DLD1 (cell line): ENCODE results near the gene SLC16A4.
"Not testable (repeated sequence)": the region's sequence is repeated elsewhere in the genome, so short reads cannot be mapped to it uniquely, and the experiment has no call there.

Experiments used
- in situ Hi-C: cut with HindIII; loops from 2 replicates; pipeline ENCODE4 v1.10.0; 2017; ENCODE audit warnings: low sequenced_read_pairs

The SLC16A4 gene

GRCh38 chr1:110409316-110409715, 18.5 kb upstream of the SLC16A4 start:
- in situ Hi-C loops = no loop called here

GRCh38 chr1:110408488-110408887, 17.7 kb upstream of the SLC16A4 start:
- in situ Hi-C loops = no loop called here

DNA sequence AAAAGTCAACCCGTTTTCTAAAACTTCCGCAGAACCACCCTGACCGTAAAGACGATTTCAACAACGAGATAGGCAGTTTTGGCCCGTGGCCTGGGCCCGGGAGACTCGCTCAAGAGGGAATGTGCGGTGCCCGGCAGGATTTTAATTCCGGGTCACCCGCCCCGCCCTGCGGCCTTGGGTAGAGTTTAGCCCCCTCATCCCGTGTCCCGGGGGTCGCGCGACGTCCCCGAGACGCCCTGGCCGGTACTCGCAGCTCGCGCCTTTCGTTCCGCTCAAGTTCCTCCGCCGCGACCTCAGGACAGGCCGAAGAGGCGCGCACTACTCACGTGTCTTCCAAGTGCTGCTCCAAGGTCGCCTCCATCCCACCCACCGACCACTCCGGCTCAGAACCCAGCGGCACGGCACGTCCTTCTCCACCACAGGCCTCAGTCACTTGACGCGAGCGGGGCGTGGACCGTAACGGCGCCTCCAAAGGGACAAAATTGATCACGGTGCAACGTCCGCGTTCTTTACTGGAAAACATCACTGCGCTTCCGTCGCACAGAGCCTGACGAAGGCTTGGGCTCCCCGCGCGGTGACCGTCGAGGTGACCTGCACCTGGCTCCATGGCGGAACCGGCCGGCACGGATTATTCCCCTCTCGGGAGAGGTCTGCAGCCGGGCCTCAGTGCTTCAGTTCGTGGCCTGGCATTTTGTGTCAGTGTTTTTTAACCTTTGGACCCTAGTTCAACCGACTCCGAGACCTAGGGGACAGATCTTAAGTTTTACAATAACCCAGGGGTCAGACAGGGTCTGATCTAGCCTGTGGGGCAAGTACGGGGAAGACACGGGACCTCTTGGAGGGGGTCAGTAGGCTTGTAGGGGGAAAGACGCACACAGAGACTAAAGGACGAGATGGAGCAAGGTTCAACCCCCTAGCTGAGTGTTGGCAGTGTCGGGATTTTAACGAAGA, 16.7 kb upstream of the SLC16A4 start, which contains the start of gene LAMTOR5:
Gene LAMTOR5 (minus strand): TSS at position 435 of the 951 bp plus-strand sequence. CDS start 74 bp downstream, at position 361.
- in situ Hi-C loops = no loop called here

- in situ Hi-C loops = not testable (repeated sequence)
Observed at GRCh38 chr1:110406407-110406806, 15.6 kb upstream of the SLC16A4 start.

GRCh38 chr1:110404401-110404800, 13.6 kb upstream of the SLC16A4 start:
- in situ Hi-C loops = no loop called here

GRCh38 chr1:110403805-110404204, 13.0 kb upstream of the SLC16A4 start:
- in situ Hi-C loops = no loop called here

DNA sequence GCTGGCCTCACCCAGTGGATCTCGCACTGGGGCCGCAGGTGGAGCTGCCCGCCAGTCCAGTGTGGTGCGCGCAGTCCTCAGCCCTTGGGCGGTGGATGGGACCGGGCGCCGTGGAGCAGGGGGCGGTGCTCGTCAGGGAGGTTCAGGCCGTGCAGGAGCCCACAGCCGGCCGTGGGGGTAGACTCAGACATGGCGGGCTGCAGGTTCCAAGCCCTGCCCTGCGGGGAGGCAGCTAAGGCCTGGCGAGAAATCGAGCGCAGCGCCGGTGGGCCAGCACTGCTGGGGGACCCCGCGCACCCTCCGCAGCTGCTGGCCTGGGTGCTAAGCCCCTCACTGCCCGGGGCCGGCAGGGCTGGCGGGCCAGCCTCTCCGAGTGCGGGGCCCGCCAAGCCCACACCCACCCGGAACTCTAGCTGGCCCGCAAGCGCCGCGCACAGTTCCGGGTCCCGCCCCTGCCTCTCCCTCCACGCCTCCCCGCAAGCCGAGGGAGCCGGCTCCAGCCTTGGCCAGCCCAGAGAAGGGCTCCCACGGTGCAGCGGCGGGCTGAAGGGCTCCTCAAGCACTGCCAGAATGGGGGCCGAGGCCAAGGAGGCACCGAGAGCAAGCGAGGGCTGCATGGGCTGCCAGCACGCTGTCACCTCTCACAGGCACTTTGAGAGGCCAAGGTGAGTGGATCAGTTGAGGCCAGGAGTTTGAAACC, 5.6 kb upstream of the SLC16A4 start:
- in situ Hi-C loops = not testable (repeated sequence)

DNA sequence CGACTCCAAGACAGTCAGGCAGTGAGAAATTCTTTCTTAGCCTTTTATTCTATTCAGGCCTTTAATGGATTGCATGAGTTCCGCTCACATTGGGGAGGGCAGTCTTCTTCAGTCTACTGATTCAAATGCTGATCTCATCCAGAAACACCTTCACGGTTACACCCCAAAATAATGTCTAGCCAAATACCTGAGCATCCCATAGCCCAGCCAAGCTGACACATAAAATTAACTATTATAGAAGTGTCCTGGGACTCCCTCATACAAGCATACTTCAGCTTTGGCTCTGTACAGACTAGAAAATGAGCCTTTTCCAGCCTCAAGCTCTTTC, 3.6 kb upstream of the SLC16A4 start:
- in situ Hi-C loops = no loop called here

DNA sequence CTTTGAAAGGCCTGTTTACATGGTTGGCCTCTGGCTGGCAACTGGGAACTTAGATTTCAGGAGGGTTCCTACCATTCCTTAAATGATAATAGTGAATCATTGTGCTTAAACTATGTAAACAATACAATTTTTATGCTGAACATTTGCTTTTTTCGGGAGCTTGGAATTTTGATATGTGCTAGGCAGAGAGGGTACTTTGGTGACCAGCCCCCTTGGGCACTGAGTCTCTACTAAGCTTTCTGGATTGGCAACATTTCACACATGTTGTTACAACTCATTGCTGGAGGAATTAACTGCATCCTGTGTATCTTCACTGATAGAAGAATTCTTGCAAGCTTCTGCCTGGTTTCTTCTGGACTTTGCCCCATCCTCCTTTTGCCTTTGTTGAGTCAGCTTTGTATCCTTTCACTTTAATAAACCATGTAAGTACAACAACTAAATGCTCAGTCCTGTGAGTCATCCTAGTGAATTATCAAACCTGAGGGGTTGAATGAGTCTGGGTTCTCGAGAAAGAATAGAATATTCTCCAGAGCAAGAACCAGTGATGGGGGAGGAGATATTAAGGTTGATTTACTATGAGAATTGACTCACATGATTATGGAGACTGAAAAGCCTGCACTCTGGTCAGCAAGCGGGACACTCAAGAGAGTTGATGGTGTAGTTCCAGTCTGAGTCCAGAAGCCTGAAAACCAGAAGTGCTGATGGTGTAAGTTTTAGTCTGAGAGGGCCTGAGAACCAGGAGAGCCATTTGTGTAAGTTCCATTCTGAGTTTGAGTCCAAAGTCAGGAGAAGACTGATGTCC, 3.1 kb upstream of the SLC16A4 start:
- in situ Hi-C loops = no loop called here

- in situ Hi-C loops = no loop called here
Observed at GRCh38 chr1:110393286-110393685, 2.5 kb upstream of the SLC16A4 start.

- in situ Hi-C loops = no loop called here
Observed at GRCh38 chr1:110390096-110390495, 730 bp downstream of the SLC16A4 start.

DNA sequence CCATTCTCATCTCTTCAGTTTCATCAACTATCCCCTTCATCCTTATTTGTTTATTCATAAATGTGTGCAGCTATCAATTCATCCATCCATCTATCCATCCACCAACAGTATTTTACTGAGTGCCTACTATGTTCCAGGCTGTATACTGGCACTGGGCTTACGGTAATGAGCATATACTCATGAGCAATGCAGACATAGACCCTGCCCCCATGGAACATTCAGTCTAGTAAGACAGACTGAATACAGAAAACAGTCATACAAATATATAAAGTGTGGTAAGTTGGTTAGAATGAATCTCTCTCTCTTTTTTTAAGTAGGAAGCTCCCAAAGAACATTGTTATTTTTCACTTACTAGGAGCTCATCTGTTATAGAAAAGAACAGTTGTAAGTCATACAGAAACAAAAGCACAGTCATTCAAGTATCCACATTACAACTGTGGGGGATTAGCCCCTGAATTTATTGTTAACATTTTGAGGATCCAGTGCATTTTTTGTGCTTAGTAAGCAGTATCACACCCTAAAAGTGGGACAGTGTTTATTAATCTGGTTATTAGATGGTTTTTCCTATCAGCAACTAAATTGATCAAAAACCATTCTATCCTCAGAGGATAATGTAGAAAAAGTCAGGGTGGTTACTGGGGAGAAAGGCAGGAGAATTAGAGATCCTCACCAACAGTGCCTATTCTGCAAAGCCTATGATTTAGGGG, 3.6 kb downstream of the SLC16A4 start:
- in situ Hi-C loops = no loop called here

DNA sequence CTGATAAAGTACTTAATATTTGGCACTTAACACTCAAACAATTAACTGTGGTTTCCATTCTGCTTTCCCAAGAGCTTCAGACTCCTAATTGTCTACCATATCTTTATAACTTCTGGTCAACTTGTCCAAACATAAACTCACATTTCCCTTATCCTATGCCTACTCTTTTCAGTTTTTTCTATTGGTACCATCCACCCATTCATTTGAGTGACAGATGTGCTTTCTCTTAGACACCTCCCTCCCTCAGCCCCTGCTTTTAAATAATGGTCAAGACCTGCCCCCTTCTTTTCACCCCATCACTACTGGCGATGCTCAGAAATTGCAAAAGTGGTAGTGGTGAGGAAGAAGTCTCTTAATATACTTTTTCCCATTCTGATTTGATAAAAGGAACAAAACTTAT, 5.5 kb downstream of the SLC16A4 start:
- in situ Hi-C loops = no loop called here

DNA sequence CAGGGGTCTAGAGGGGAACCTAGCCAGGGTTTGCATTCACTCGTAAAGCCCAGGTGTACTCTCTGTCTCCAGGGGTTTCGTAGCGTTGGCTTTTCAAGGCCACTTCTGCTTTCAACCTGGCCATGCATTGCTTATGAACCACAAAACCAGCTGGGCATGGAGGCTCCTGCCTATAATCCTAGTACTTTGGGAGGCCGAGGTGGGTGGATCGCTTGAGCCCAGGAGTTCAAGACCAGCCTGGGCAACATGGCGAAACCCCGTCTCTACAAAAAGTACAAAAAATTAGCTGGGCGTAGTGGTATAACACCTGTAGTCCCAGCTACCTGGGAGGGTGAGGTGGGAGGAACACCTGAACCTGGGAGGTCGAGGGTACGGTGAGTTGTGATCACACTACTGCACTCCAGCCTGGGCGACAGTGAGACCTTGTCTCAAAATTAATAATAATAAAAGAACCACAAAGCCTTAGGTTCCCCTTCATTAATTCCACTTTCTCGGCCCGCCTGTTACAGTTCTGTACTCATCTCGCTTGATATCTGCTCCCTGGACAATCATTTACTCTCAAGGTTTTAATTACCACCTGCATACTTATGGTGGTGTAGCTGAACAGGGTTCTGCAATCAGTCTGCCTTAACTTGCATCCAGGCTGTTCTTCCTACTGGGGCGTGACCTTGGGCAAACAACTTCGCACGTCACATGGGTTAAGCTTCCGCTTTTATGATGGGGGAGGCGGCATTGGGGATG, 6.1 kb downstream of the SLC16A4 start:
- in situ Hi-C loops = no loop called here

DNA sequence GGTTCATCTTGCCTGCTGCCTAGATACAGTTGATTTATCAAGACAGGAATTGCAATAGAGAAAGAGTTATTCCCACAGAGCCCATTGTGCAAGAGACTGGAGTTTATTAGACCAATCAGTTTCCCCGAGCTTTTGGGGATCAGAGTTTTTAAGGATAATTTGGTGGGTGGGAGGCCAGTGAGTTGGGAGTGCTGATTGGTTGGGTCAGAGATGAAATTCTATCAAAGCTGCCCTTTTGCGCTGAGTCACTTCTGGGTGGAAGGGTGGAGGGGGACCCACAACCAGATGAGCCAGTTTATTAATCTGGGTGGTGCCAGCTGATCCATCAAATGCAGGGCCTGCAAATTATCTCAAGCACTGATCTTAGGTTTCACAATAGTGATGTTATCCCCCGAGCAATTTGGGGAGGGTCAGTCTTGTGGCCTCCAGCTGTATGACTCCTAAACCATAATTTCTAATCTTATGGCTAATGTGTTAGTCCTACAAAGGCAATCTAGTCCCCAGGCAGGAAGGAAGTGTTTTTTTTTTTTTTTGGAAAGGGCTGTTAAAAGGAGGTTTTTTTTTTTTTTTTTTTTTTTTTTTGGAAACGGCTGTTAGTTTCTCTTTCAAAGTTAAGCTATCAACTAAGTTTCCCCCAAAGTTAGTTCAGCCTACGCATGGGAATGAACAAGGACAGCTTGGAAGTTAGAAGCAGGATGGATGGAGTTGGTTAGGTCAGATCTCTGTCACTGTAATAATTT, 7.4 kb downstream of the SLC16A4 start:
- in situ Hi-C loops = no loop called here

GRCh38 chr1:110380672-110381283, 10.0 kb downstream of the SLC16A4 start:
- in situ Hi-C loops = no loop called here

GRCh38 chr1:110375490-110375889, 15.3 kb downstream of the SLC16A4 start:
- in situ Hi-C loops = no loop called here

DNA sequence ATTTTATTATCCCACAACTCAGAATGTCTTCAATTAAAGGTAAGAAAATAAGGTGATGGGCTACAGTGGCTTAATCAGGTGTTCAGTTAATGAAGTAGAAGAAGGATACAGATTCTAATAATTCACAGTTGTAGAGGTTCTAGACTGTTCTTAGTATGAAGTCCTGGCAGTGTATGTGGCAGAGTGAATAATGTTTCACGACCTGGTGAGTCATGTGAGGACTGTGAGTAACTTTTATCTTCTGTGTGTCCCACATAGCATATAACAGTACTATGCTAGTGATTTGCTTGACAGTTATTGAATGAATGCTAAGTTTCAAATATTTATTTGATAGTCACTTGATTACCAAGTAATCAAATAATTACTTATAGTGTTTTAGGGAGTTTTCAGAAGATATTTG, 20.0 kb downstream of the SLC16A4 start:
- in situ Hi-C loops = no loop called here

- in situ Hi-C loops = no loop called here
Observed at GRCh38 chr1:110364221-110364620, 26.6 kb downstream of the SLC16A4 start.
